ENCODE results near the gene ATAD3C. TPM values are rescaled to one million over a fixed set of nuclear protein-coding genes. Genes with fewer than 3 reads are reported as not detected.

Gene ATAD3C
- total RNA-seq, 1 donor from 2014 or later: 0.23 TPM

DNA sequence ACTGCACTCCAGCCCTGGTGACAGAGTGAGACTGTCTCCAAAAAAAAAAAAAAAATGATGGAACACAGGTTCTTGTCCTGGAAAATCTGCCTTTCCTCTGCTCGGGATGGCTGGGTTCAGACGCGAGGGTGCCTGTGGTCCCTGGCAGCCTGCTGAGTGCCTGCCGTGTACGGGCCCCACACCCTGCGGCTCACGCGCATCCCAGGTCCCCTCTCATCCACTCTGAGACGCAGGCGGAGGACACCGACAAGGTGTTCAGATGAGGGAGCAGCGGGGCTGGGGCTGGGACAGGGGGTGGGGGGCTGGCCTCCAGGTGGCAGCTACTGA lies 24.1 kb upstream of the ATAD3C start:
- H3K27me3 Mint-ChIP-seq (ENCODE audit: low read depth): peaks cover 28% of the 10 kb centered on the region
- no peak overlapping the region for H3K27ac Mint-ChIP-seq (ENCODE audit: unreplicated experiment)
- DNase-seq (ENCODE audit: low read depth, low spot score): no peak
- TF ChIP-seq, protein P1, sequence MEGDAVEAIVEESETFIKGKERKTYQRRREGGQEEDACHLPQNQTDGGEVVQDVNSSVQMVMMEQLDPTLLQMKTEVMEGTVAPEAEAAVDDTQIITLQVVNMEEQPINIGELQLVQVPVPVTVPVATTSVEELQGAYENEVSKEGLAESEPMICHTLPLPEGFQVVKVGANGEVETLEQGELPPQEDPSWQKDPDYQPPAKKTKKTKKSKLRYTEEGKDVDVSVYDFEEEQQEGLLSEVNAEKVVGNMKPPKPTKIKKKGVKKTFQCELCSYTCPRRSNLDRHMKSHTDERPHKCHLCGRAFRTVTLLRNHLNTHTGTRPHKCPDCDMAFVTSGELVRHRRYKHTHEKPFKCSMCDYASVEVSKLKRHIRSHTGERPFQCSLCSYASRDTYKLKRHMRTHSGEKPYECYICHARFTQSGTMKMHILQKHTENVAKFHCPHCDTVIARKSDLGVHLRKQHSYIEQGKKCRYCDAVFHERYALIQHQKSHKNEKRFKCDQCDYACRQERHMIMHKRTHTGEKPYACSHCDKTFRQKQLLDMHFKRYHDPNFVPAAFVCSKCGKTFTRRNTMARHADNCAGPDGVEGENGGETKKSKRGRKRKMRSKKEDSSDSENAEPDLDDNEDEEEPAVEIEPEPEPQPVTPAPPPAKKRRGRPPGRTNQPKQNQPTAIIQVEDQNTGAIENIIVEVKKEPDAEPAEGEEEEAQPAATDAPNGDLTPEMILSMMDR (conservative IDR thresholded peaks at IDR 0.05): no peak
- H3K4me3 Mint-ChIP-seq: no peak overlapping the region
- peaks cover 36% of the 10 kb centered on the region for H3K4me1 Mint-ChIP-seq
- H3K36me3 Mint-ChIP-seq (ENCODE audit: low read depth): no peaks in the 10 kb centered on the region
- no peaks in the 10 kb centered on the region for H3K9me3 Mint-ChIP-seq

DNA sequence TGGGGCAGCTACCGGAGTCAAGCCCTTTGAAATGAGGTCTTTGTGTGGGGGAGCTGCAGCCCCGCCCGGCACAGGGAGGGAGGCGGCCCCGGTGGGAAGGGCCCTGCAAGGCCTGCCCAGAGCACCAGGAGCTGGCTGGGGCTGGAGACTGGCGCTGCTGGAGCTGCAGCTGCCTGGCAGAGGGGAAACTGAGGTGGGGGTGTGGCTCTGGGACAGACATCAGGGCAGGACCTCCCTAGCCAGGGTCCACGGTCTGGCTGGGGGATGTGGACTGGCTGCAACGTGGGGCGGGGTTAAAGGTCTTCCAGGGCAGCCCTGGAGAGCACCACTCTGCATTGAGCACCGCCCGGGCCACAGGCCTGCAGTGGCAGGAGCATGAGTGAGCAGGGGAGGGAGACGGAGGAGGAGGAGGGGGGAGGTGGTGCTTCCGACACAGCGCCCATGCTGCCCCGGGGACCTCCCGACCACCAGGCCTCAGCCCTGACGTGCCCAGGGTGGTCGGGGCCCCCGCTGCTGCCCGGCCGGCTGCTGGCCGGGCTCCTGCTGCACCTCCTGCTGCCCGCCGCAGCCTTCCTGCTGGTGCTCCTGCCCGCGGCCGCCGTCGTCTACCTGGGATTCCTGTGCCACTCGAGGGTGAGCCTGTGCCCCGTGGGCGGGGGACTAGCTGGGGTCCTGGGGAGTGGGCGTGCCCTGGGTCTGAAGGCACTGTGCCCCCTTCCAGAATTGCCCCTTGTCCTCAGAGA lies 23.6 kb upstream of the ATAD3C start:
- Mint-ChIP-seq H3K27ac (ENCODE audit: unreplicated experiment) (no peak overlapping the region), H3K27me3 (ENCODE audit: low read depth) (peaks cover 28% of the 10 kb centered on the region)

DNA sequence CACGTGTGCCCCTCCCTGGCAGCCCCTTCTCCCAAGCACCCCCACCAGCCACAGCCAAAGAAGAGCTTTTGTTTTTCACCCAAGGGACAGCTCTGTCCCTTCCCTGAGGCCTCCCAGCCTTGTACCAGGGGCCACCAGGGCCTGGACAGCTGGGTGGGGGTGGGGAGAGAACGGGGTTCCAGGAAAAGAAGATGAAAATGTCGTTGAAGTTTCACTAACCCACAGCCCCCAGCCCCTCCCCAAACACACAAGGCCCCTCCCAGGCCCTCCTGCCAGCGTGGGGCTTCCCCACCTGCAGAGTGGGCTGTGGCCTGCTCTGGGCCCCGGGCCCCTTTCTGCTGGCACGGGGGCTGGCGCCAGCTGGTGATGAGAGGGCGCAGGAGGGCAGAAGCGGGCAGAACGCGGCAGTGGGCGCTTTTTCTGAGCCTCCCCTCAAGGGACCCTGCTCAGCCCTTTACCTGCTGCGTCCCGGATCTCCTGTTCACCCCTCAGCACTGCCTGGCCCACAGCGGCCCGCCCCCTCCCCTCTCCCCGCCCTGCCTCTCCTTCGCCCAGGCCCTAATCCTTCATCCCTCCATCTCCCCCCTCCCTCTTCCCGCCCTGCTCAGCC lies 22.9 kb upstream of the ATAD3C start:
- H3K27ac Mint-ChIP-seq (ENCODE audit: unreplicated experiment): no peak overlapping the region
- no peak for DNase-seq (ENCODE audit: low read depth, low spot score)
- TF ChIP-seq, protein P1 (conservative IDR thresholded peaks at IDR 0.05): no peak

More for the DNA sequence above, 23.6 kb upstream of the ATAD3C start:
- no peaks in the 10 kb centered on the region for H3K9me3 Mint-ChIP-seq
- H3K4me3 Mint-ChIP-seq: no peak overlapping the region
- H3K4me1 Mint-ChIP-seq: peaks cover 38% of the 10 kb centered on the region
- DNase-seq (ENCODE audit: low read depth, low spot score): no peak
- TF ChIP-seq, protein P1 (conservative IDR thresholded peaks at IDR 0.05): no peak
- H3K36me3 Mint-ChIP-seq (ENCODE audit: low read depth): no peaks in the 10 kb centered on the region

DNA sequence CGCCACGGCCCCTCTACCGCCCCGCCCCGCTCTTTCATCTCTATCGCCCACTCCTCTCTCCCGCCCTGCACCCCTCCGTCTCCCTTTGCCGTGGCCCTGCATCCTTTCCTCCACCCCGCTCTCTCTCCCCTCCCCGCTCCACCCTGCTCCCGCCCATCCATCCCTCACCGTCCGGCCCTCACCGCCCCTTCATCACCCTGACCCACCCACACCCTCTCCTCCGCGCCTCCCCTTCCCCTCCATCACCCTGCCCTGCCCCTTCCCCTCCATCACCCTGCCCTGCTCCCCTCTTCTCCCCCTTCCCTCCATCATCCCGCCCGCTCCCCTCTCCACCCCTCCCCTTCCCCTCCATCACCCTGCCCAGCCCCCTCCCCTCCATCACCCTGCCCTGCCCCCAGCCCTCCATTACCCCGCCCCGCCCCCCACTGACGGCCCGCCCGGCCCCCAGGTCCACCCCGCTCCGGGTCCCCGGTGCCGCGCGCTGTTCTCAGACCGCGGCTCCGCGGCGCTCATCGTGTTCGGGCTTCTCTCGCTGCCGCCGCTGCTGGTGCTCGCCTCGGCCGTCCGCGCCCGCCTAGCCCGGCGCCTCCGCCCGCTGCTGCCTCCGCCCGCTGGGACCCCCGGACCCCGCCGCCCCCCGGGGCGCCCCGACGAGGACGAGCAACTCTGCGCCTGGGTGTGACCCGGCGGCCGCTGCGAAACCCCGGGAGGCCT lies 22.2 kb upstream of the ATAD3C start:
- DNase-seq (ENCODE audit: low read depth, low spot score): no peak
- Mint-ChIP-seq H3K27ac (ENCODE audit: unreplicated experiment) (no peak overlapping the region), H3K4me1 (peaks cover 42% of the 10 kb centered on the region), H3K36me3 (ENCODE audit: low read depth) (no peaks in the 10 kb centered on the region), H3K4me3 (no peak overlapping the region), H3K9me3 (no peaks in the 10 kb centered on the region), H3K27me3 (ENCODE audit: low read depth) (peaks cover 27% of the 10 kb centered on the region)
- TF ChIP-seq, protein P1 (conservative IDR thresholded peaks at IDR 0.05): no peak

More for the DNA sequence above, 22.9 kb upstream of the ATAD3C start:
- H3K27me3 Mint-ChIP-seq (ENCODE audit: low read depth): peaks cover 28% of the 10 kb centered on the region
- H3K4me3 Mint-ChIP-seq: no peak overlapping the region
- peaks cover 40% of the 10 kb centered on the region for H3K4me1 Mint-ChIP-seq
- no peaks in the 10 kb centered on the region for H3K36me3 Mint-ChIP-seq (ENCODE audit: low read depth)
- H3K9me3 Mint-ChIP-seq: no peaks in the 10 kb centered on the region

DNA sequence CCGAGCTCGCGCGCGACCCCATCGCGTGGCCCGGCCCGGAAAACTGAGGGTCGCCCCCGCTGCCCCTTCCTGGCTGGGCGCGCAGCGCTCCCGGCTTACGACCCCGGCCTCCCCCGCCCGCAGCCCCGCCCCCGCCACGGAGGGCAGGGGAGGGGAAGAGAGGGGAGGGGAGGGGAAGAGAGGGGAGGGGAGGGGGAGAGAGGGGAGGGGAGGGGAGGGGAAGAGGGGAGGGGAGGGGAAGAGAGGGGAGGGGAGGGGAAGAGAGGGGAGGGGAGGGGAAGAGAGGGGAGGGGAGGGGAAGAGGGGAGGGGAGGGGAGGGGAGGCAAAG lies 21.7 kb upstream of the ATAD3C start:
- Mint-ChIP-seq H3K36me3 (ENCODE audit: low read depth) (no peaks in the 10 kb centered on the region), H3K4me1 (peaks cover 40% of the 10 kb centered on the region), H3K27me3 (ENCODE audit: low read depth) (peaks cover 28% of the 10 kb centered on the region), H3K27ac (ENCODE audit: unreplicated experiment) (no peak overlapping the region), H3K4me3 (no peak overlapping the region), H3K9me3 (no peaks in the 10 kb centered on the region)
- TF ChIP-seq, protein P1 (conservative IDR thresholded peaks at IDR 0.05): no peak
- no peak for DNase-seq (ENCODE audit: low read depth, low spot score)

All from neural crest cell (in vitro differentiated cells).